ENCODE results near the gene MPPED1.

DNA sequence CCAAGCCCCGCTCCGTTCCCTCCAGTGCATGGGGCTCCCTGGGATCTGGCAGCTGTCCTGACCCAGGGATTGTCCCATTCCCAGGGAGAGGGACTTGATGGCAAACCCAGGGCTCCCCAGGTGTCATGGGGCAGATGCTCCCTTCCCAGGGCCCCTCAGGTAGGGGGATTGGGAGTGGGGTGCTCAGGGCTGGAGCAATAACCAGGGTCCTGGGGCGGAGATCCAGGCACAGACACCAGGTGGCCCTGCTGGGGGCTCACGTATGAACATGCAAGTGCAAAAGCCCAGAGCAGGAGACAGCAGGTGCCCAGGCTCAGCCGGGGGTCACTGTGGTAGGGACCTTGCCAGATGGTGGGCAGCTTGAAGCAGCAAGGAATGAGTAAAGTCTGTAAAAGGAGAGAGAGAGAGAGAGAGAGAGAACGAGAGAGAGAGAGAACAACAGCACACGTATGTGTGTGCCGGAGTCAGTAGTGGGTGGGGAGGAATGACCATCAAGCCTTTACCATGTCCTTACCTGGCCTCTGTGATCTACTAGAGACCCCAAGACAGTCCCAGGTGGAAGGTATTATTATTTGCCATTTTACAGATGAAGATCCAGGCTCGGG, 19.3 kb upstream of the MPPED1 start:
- TF ChIP-seq, protein P1, sequence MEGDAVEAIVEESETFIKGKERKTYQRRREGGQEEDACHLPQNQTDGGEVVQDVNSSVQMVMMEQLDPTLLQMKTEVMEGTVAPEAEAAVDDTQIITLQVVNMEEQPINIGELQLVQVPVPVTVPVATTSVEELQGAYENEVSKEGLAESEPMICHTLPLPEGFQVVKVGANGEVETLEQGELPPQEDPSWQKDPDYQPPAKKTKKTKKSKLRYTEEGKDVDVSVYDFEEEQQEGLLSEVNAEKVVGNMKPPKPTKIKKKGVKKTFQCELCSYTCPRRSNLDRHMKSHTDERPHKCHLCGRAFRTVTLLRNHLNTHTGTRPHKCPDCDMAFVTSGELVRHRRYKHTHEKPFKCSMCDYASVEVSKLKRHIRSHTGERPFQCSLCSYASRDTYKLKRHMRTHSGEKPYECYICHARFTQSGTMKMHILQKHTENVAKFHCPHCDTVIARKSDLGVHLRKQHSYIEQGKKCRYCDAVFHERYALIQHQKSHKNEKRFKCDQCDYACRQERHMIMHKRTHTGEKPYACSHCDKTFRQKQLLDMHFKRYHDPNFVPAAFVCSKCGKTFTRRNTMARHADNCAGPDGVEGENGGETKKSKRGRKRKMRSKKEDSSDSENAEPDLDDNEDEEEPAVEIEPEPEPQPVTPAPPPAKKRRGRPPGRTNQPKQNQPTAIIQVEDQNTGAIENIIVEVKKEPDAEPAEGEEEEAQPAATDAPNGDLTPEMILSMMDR (IDR thresholded peaks at IDR 0.05) = no peak
- TF ChIP-seq EZH2 (IDR thresholded peaks at IDR 0.05; ENCODE audit: borderline replicate concordance, insufficient read depth, low read depth, low read length, poor library complexity, severe bottlenecking) = no peak

Data from B cell (primary cell).